GM13977 (cell line): ENCODE measurements around the gene SPATA32.
A peak's percentile ranks its signal among the peaks of the same experiment; 100 is the strongest.

Experiments used
- DNase-seq: peaks from one replicate; pipeline ENCODE4 v3.0.0; 2012; ENCODE audit warnings: low spot score
- in situ Hi-C: fragments of 300-500 bp; cut with MboI; formaldehyde crosslinking; loops from one replicate; pipeline ENCODE4 v1.12.0; 2022; ENCODE audit warnings: low sequenced_read_pairs, low pct_unique_long_range_greater_than_20kb, mixed read lengths, inconsistent platforms; ENCODE audit not compliant: unreplicated experiment
- TF ChIP-seq, protein P1 (sequence below): IDR thresholded peaks from 2 replicates; pipeline ENCODE4 v1.5.1; 2012; ENCODE audit warnings: mild to moderate bottlenecking, control low read depth; ENCODE audit not compliant: insufficient read depth; ENCODE audit errors: extremely low read depth, missing control alignments

The SPATA32 gene

DNA sequence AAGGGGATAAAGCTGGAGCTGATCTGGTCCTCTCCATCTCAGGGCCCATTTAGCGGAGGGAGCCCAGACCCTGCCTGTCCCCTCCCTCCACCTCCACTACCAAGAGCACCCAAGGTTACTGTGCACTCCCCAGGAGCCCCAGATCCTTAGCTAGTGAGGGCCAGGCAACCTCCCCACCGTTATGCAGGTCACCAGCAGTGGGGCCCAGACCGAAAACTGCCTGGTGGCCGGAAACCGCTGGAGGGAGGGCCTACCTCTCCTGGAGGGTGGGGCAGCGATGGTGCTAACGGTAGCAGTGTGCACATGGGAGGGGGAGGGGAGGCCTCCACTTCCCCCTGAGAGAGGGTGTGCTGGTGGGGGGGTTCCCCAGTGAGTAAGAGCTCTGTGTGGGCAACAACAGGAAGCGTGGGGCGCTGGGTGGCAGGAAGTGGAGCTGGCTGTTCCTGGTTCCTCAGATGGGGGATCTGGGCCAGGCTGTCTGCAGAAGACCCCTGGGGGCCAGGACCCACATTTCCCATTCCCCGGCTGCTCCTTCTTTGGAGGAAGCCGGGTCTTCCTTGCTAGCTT is 35.8 kb downstream of the SPATA32 start:
- DNase-seq: peak; percentile 89
- TF ChIP-seq, protein P1, sequence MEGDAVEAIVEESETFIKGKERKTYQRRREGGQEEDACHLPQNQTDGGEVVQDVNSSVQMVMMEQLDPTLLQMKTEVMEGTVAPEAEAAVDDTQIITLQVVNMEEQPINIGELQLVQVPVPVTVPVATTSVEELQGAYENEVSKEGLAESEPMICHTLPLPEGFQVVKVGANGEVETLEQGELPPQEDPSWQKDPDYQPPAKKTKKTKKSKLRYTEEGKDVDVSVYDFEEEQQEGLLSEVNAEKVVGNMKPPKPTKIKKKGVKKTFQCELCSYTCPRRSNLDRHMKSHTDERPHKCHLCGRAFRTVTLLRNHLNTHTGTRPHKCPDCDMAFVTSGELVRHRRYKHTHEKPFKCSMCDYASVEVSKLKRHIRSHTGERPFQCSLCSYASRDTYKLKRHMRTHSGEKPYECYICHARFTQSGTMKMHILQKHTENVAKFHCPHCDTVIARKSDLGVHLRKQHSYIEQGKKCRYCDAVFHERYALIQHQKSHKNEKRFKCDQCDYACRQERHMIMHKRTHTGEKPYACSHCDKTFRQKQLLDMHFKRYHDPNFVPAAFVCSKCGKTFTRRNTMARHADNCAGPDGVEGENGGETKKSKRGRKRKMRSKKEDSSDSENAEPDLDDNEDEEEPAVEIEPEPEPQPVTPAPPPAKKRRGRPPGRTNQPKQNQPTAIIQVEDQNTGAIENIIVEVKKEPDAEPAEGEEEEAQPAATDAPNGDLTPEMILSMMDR: no peak
- in situ Hi-C loops: no loop called here

DNA sequence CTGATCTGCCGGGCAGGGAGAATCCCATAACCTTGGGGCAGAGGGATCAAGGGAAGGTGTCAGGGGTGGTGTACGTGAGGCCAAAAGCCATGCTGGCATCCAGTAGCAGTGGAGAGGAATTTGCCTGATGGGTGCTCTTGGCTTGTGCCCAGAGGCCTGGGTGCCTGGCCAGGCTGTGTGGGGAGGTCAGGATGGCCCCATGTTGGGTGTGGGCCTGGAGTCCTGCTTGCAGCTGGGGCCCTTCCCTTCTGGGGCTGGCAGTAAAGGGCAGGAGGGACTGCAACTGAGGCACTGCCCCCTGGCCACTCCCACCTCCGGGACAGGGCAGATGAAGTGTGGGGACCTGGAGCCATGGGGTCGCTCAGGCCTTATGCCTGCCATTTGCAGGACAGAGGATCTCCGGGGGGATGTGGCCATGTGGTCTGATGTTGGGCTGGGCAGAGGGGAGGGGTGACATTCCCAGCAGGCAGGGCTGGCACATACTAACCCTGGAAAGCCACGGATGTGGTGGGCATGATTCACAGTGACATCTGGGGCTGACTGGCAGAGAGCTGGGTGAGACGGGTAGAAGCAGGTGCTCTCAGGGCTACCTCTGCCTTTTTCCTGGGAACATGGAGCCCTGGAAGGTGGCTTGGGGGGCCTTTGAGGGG is 36.7 kb downstream of the SPATA32 start:
- TF ChIP-seq, protein P1: no peak
- no peak for DNase-seq
- in situ Hi-C loops: no loop called here

DNA sequence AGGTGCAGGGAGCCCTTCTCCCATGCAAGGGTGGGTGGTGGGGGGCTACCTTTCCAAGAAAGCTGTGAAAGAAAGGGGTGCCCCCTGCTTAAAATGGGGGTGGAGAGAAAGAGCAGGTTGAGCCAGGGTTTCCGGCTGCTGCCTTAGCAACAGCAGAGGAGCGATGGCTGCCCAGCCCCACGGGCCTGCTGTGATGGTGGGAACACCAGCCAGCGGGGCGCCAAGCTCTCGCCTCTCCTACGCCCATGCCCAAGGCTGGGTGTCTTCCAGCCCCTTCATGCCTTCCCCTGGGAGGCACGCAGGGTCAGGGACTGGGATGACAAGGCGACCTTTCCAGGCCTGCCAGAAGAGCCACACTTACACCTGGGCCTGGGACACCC is 37.2 kb downstream of the SPATA32 start:
- in situ Hi-C loops: no loop called here
- no peak for DNase-seq

DNA sequence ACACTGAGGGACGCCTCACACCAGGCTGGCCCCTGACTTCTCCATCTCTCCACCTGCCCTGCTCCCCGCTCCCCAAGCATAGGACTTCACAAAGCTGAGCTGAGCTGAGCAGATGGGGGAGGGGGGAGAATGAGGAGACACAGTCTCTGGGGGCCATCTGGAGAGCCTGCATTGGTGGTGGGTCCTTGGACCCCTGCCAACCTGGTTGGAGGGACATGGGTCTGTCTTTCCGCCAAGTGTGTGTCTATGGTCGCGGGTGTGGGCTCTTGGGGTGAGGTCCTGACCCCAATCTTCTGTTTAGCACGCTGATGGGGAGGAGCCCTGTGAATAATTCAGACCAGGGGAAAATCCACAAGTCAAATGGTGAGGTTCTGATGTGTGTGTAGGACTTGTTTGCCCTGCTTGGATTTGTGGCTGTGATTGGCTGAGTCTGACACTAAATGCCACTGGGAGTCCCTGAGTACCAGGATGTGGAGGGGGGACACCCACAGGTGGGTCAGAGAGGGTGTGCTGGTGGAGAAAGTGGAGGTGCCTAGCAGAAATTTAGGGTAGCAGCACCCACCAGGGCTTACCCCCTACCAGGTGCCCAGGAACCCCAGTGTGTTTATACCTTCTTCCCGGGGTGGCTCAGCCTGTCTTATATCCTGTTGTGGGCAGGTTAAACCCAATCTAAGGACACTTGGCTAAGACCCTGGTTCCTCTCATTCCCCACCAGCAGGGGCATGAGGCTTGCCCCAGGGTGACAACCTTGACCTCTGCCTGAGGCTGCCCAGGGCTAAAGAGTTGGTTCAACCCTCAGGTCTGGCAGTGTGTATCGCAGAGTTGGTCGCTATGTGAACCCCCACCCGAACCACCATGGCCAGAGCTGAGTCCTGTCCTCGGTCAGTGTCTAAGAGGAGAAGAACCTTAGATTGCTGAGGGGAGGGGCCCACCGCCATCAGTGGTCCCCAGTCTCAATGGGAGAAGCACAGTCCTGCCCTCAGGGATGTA is 38.1 kb downstream of the SPATA32 start:
- in situ Hi-C loops: no loop called here

More for the DNA sequence above, 37.2 kb downstream of the SPATA32 start:
- TF ChIP-seq, protein P1: no peak

DNA sequence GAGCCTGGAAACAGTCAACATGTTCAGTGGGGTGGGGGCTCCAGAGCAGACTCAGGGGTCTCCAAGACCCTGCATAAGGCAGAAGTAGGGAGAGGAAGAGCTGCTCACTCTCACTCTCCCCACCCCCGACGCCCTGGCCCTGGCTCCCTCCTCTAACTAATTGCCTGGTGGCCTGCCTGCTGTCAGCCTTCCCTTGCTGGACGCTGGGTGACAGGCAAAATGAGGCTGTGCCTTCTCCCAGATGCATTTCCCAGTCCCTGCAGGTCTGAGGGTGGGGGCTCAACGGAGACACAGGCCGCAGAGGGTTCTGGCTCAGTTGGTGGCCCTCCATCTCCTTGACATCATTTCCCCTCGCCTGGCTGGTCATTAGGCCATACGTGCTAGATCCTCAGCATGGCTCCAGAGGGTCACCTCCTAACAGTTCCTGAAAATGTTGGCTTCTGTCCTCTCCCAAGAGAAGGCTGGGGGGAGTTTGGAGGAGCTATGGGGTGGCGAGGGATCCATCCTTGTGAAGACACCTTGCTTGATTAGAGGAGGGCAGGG is 38.8 kb downstream of the SPATA32 start:
- TF ChIP-seq, protein P1: no peak
- in situ Hi-C loops: no loop called here
- DNase-seq: no peak

More for the DNA sequence above, 38.1 kb downstream of the SPATA32 start:
- TF ChIP-seq, protein P1: no peak
- DNase-seq: no peak

DNA sequence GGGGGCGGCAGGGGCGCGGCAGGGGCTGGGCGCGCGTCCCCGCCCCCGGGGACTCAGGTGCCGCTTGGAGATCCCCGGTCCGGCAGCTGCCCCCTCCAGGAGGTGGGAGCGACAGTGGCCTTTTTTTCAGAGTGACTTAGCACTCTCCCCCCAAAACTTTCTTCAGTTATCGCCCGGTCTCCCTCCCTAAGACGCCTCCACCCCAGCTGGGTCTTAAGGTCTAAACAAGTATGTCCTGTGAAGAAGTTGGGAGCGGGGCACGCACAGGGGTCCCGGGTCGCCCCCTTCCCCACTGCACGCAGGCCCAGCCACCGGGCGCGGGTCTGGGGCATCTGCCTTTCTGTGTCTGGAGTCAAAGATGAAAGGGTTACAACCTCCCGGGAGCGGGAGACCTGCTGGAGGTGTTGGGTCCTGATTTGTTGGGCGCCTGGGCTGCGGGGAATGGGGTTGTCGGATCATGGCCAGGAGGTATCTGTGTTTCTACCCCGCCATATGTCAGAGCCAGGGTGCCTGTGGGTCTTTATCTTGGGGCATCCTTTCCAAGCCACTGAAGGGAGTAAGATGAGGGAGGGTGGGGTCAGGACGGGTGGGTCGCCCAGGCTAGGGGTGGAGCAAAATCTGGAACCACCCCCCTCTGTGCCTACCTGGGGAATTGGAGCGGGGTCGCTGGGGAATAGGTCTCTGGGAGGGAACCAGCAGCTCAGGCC is 39.5 kb downstream of the SPATA32 start:
- in situ Hi-C loops: no loop called here
- DNase-seq: no peak
- TF ChIP-seq, protein P1: no peak
